Ascending aorta (tissue), 2 donors: ENCODE results near the gene DGKD. TPM values are rescaled to one million over a fixed set of nuclear protein-coding genes. Genes with fewer than 3 reads are reported as not detected.

ENCODE experiments used
- DNase-seq, 2 donors: peaks; one replicate each; pipeline ENCODE4 v3.0.0-alpha.2; 2019; ENCODE audit warnings: low spot score in 2 of 2
- H3K27ac ChIP-seq, 2 donors: fragments of 200-600 bp; sonication (generic); one replicate each; pipeline ENCODE4 v1.5.1; 2016 to 2017; ENCODE audit warnings: mild to moderate bottlenecking in 1 of 2
- H3K27me3 ChIP-seq: fragments of 200-600 bp; sonication (generic); one replicate; pipeline ENCODE4 v1.5.1; 2017
- H3K36me3 ChIP-seq, 2 donors: fragments of 200-600 bp; sonication (generic); one replicate each; pipeline ENCODE4 v1.5.1; 2016
- H3K4me1 ChIP-seq, 2 donors: fragments of 200-600 bp; sonication (generic); one replicate each; pipeline ENCODE4 v1.5.1; 2016 to 2017; ENCODE audit warnings: mild to moderate bottlenecking in 1 of 2
- H3K4me3 ChIP-seq, 2 donors: fragments of 200-600 bp; sonication (generic); one replicate each; pipeline ENCODE4 v1.5.1; 2016 to 2017; ENCODE audit warnings: mild to moderate bottlenecking in 1 of 2
- H3K9me3 ChIP-seq, 2 donors: fragments of 200-600 bp; sonication (generic); one replicate each; pipeline ENCODE4 v1.5.1; 2016
- intact Hi-C: fragments of 100-400 bp; cut with DNase I; formaldehyde crosslinking; loops from one replicate; pipeline ENCODE4 v1.15.1; 2023
- total RNA-seq: library from RNA; depleted of rRNA; stranded (reverse); fragments of >200 nt; gene quantifications from one replicate; pipeline ENCODE4 v1.1.0, GENCODE V29; 2016
- TF ChIP-seq, protein P1 (sequence below), 3 experiments: fragments of 200-600 bp in 2 of 3; fragments of 450-650 bp in 1 of 3; sonication (generic) in 2 of 3; IDR thresholded peaks; one replicate each; pipeline ENCODE4 v1.5.1; 2016 to 2019; ENCODE audit warnings: antibody characterized with exemption in 3 of 3, mild to moderate bottlenecking in 1 of 3, moderate library complexity in 1 of 3

Gene DGKD
- total RNA-seq, 1 donor from 2014 or later = 28.3 TPM

DNA sequence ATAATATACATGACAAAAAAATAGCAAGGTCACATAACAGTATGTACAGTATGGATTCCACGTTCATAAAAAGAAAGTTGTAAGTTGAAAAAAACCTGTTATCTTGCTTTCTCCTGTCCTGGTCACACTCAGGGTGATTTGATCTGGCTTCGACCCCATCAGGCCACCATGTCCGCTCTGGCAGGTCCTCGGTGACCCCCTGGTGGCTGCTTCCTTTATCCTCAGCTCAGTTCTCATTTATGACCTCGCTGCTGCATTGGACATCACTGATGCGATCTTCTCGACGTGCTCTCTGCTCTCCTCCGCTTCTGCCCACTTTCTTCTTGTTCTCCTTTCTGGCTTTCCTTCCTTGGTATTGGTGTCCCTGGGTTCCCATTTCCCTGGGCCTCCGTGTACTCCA, 29.7 kb downstream of the DGKD start:
- DNase-seq = peak in 1 of 2 donors; percentile 24
- H3K27ac ChIP-seq = no peak overlapping the region
- H3K36me3 ChIP-seq = no peaks in the 10 kb centered on the region
- TF ChIP-seq, protein P1, sequence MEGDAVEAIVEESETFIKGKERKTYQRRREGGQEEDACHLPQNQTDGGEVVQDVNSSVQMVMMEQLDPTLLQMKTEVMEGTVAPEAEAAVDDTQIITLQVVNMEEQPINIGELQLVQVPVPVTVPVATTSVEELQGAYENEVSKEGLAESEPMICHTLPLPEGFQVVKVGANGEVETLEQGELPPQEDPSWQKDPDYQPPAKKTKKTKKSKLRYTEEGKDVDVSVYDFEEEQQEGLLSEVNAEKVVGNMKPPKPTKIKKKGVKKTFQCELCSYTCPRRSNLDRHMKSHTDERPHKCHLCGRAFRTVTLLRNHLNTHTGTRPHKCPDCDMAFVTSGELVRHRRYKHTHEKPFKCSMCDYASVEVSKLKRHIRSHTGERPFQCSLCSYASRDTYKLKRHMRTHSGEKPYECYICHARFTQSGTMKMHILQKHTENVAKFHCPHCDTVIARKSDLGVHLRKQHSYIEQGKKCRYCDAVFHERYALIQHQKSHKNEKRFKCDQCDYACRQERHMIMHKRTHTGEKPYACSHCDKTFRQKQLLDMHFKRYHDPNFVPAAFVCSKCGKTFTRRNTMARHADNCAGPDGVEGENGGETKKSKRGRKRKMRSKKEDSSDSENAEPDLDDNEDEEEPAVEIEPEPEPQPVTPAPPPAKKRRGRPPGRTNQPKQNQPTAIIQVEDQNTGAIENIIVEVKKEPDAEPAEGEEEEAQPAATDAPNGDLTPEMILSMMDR (IDR thresholded peaks at IDR 0.05) = no peak
- no peaks in the 10 kb centered on the region for H3K9me3 ChIP-seq
- H3K27me3 ChIP-seq = no peaks in the 10 kb centered on the region
- H3K4me3 ChIP-seq = no peak overlapping the region
- peaks cover 11 to 20% of the 10 kb centered on the region in 2 donors for H3K4me1 ChIP-seq
- intact Hi-C loops = no loop called here

DNA sequence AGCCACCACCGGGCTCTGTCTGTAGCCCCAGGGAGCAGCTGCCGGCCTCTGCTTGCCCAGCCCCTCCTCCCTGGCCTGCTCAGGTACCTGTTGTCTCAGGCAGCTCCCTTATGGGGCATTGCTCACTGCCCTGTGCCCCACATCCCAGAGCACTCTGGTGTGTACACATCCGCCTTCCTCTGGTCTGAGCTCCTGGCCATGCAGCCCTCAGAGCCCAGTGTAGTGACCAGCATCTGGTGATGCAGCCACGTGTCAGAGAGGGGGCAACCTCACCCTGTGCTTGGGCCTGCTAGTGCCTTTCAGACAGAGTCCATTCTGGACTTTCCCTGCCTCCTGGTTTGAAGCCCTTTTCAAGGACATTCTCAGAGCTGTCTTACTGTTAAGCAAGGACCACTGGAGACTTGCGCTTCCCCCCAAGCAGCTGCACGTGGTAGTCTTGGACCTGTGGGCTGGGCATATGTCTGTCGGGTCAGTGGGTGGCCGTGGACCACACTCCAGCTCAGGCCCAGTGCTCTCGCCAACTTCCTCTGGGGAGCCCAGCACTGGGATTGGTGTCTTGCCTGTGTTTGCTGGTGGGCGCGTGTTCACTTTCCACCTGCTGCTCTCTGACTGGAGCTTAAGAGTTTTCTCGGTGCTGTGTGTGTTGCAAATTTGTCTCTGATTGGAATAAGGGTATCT, 30.7 kb downstream of the DGKD start:
- H3K27me3 ChIP-seq = no peaks in the 10 kb centered on the region
- no peak overlapping the region for H3K4me3 ChIP-seq
- H3K27ac ChIP-seq = no peak overlapping the region
- no peaks in the 10 kb centered on the region for H3K36me3 ChIP-seq
- H3K9me3 ChIP-seq = no peaks in the 10 kb centered on the region
- H3K4me1 ChIP-seq = peaks cover 11 to 20% of the 10 kb centered on the region in 2 donors
- intact Hi-C loops = loop anchor here (5.0 kb wide), 2 partner anchors 37 to 57 kb away; no protein-coding TSS in a partner anchor
- DNase-seq = peak in 1 of 2 donors; percentile 55
- TF ChIP-seq, protein P1 (IDR thresholded peaks at IDR 0.05) = no peak

DNA sequence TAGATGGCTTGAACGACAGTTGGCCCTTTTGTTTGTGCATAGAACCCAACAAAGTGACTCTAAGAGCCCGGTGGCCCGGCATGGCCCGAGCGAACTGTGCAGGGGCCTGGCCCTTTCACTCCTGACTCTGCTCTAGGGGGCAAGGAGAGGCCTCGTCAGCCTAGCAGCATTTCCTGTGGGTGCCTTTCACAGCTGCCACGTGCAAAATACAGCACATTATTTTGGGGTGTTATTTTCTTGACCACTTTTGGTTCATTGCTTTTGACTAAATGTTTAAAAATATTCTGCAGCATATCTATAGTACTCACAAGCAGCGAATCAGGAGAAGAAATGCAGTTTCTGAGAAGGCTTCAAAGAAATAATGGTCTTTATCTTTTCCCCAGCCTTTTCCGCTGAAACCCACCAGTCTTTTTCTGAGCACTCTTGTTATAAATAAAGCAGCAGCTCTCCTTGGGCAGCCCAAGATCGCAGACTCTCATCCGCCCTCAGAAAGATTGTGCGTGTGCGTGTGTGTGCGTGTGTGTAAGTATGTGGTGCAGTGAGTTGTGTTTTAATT, 31.3 kb downstream of the DGKD start:
- intact Hi-C loops = loop anchor here (2.0 to 5.0 kb wide), 3 partner anchors 21 to 57 kb away; no protein-coding TSS in a partner anchor
- Histone ChIP-seq H3K9me3 (no peaks in the 10 kb centered on the region), H3K27me3 (no peaks in the 10 kb centered on the region), H3K4me1 (peaks cover 11 to 25% of the 10 kb centered on the region in 2 donors), H3K4me3 (no peak overlapping the region), H3K36me3 (no peaks in the 10 kb centered on the region), H3K27ac (no peak overlapping the region)
- DNase-seq = peak in 1 of 2 donors; percentile 60
- TF ChIP-seq, protein P1 (IDR thresholded peaks at IDR 0.05) = no peak

DNA sequence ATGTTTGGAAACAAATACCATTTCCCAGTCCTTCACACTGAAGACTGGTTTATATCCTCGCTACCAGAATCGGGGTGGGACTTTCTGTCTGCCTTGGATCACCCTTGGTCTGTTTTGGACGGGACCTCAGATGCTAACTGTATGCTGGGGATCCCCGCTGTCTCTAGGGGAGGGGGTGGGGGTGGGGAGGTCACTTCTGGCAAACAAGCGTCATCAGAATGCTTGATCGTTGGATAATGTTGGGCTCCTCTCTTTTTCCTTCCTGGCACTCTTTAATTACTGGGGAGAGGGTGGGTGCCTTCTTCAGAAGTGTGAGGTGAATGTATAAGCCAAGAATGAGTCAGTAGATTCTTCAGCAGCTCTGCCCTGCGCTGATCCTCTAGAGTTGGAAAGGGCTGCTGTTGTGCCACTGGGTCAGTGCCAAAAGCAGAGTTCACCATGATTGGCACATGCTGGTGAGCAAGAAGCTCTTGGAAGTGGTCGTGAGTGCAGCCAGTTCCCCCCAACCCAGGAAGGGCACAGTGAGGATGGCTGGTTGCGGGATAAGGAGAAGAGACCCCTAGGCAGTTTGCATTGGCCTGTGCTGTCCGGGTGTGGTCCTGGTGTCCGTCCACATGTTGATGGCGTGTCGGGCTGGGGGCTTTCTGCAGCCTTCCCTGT, 32.2 kb downstream of the DGKD start:
- H3K27ac ChIP-seq = peak overlapping the region; percentile 78 to 84
- H3K4me1 ChIP-seq = peaks cover 11 to 25% of the 10 kb centered on the region in 2 donors
- intact Hi-C loops = loop anchor here (1.0 to 5.0 kb wide), 4 partner anchors 20 to 56 kb away; partner anchors contain the start of gene DGKD

DNA sequence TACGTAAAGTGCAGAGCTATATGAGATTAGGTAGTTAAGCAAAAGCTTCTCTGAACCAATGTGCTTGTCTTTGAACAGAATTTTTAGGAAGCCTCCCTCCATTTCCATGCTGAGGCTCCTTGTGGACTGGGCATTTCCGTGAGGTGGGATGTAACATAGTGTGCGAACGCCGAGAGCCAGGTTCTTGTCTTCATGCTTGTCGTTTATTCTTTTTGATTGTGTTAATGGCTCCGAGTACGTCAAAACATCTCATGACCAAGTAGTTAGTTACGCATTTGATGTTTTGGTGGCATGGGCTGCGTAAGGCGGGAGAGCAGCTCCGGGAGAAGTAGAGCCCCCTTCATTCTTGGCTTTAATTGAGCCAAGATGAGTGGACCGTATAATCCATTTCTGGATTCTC, 32.9 kb downstream of the DGKD start:
- no peaks in the 10 kb centered on the region for H3K27me3 ChIP-seq
- peaks cover 11 to 25% of the 10 kb centered on the region in 2 donors for H3K4me1 ChIP-seq
- no peaks in the 10 kb centered on the region for H3K36me3 ChIP-seq
- peak overlapping the region; percentile 78 to 84 for H3K27ac ChIP-seq
- H3K9me3 ChIP-seq = no peaks in the 10 kb centered on the region
- TF ChIP-seq, protein P1 (IDR thresholded peaks at IDR 0.05) = no peak
- no peak for DNase-seq
- intact Hi-C loops = loop anchor here (1.0 to 5.0 kb wide), 4 partner anchors 20 to 55 kb away; partner anchors contain the start of gene DGKD
- peak overlapping the region in 1 of 2 donors; percentile 54 for H3K4me3 ChIP-seq

More for the DNA sequence above, 32.2 kb downstream of the DGKD start:
- DNase-seq = peak in 1 of 2 donors; percentile 61
- Histone ChIP-seq H3K4me3 (no peak overlapping the region), H3K27me3 (no peaks in the 10 kb centered on the region), H3K9me3 (no peaks in the 10 kb centered on the region), H3K36me3 (no peaks in the 10 kb centered on the region)
- TF ChIP-seq, protein P1 (IDR thresholded peaks at IDR 0.05) = no peak
